Muscle layer of duodenum (tissue), 2 donors: Measurements from ENCODE around the gene SLC5A12.
"Not testable (repeated sequence)": the region's sequence is repeated elsewhere in the genome, so short reads cannot be mapped to it uniquely, and the experiment has no call there.

ENCODE experiments used
- H3K27ac ChIP-seq: one replicate; pipeline ENCODE4 v1.7.0; 2013; ENCODE audit warnings: mild to moderate bottlenecking, low read length
- H3K27me3 ChIP-seq: one replicate; pipeline ENCODE4 v1.7.0; 2013; ENCODE audit warnings: low read depth, mild to moderate bottlenecking, control low read depth, low read length
- H3K36me3 ChIP-seq, 2 donors: one replicate each; pipeline ENCODE4 v1.7.0; 2013; ENCODE audit warnings: low read length in 2 of 2, control low read depth in 1 of 2, mild to moderate bottlenecking in 1 of 2; ENCODE audit not compliant: insufficient read depth in 2 of 2, control insufficient read depth in 1 of 2
- H3K4me1 ChIP-seq, 2 donors: one replicate each; pipeline ENCODE4 v1.7.0; 2013; ENCODE audit warnings: low read length in 2 of 2, mild to moderate bottlenecking in 2 of 2, control low read depth in 1 of 2, moderate library complexity in 1 of 2; ENCODE audit not compliant: insufficient read depth in 2 of 2, control insufficient read depth in 1 of 2
- H3K4me3 ChIP-seq, 2 donors: one replicate each; pipeline ENCODE4 v1.7.0; 2013; ENCODE audit warnings: low read length in 2 of 2, low read depth in 1 of 2, mild to moderate bottlenecking in 1 of 2
- H3K9me3 ChIP-seq, 2 donors: one replicate each; pipeline ENCODE4 v1.7.0; 2013; ENCODE audit warnings: low read length in 2 of 2, control low read depth in 1 of 2, mild to moderate bottlenecking in 1 of 2; ENCODE audit not compliant: control insufficient read depth in 1 of 2
- donor health status: healthy.

Gene SLC5A12

DNA sequence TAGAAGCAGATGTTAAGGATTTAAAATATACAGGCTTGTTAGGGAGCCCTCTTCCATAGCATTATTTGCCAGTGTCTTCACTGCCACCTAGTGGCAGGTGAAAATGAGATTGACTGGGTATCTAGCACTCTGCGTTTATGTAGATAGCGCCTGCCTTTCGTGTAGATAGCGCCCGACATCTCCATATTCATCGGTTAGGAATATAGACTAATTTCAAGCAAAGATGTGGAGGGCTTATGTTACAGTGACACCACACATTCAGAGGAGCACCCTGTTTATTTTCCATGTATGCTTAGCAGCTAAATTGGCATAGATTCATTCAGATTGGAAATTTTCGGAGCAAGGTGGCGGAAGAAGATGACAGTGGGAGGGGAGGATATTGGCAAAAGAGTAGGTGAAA lies 72.0 kb downstream of the SLC5A12 start:
- no peaks in the 10 kb centered on the region for H3K36me3 ChIP-seq
- no peaks in the 10 kb centered on the region for H3K9me3 ChIP-seq
- no peaks in the 10 kb centered on the region for H3K27me3 ChIP-seq
- H3K27ac ChIP-seq, result no peak overlapping the region
- no peaks in the 10 kb centered on the region for H3K4me1 ChIP-seq
- H3K4me3 ChIP-seq, result no peak overlapping the region

DNA sequence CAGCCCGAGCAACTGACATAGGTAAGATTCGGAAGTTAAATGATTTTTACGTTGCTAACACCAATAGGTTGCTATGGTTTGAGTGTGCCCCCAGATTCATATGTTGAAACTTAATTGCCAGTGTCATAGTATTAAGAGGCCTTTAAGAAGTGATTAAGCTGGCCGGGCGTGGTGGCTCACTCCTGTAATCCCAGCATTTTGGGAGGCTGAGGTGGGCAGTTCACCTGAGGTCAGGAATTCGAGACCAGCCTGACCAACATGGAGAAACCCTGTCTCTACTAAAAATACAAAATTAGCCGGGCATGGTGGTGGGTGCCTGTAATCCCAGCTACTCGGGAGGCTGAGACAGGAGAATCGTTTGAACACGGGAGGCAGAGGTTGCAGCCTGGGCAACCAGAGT lies 78.5 kb downstream of the SLC5A12 start:
- H3K36me3 ChIP-seq, H3K27ac ChIP-seq, H3K4me1 ChIP-seq, H3K9me3 ChIP-seq, H3K4me3 ChIP-seq, H3K27me3 ChIP-seq: not testable (repeated sequence)

DNA sequence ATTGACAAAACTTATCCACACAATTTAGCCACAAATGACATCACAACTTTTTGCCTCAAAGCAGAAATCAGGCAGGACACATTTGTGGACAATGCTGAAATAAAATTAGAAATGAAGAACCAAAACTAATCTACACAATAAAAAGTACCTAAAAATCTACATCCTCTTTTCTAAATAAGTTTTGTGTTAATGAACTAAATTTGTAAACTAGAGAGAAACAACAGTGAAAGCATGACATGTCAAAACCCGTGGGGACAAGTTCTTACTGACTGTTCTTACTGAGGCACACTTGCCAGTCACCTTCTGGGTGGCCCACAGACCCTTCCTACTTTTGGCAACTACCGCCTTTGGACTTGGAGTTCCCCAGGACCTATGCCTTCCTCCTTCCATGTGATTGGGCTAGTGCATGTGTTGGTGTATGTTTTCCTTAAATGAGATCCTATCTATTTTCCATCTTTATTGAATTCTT lies 89.1 kb downstream of the SLC5A12 start:
- Histone ChIP-seq H3K27ac (no peak overlapping the region), H3K9me3 (no peaks in the 10 kb centered on the region), H3K36me3 (no peaks in the 10 kb centered on the region), H3K4me3 (no peak overlapping the region), H3K27me3 (no peaks in the 10 kb centered on the region), H3K4me1 (no peaks in the 10 kb centered on the region)

DNA sequence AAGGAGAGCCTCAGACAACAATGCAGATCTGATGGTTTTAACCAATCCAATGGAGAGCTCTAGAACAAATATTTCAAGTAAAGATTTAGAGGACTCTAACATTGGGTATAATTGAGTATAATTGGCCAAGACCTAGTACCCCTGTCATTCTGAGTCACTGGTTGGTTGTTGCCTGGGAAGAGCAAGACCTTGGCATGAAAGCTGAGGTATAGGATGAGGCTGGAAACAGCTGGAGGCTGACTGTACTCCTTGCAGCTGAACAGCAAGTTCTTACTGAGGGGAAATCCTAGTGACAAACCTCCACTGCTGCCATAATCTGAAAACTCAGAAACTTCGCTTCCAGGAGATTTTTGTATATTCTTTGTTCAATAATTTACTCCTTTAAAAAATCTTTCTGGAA lies 95.5 kb downstream of the SLC5A12 start:
- Histone ChIP-seq H3K27me3 (no peaks in the 10 kb centered on the region), H3K36me3 (no peaks in the 10 kb centered on the region), H3K4me3 (no peak overlapping the region), H3K9me3 (no peaks in the 10 kb centered on the region), H3K27ac (no peak overlapping the region), H3K4me1 (no peaks in the 10 kb centered on the region)

DNA sequence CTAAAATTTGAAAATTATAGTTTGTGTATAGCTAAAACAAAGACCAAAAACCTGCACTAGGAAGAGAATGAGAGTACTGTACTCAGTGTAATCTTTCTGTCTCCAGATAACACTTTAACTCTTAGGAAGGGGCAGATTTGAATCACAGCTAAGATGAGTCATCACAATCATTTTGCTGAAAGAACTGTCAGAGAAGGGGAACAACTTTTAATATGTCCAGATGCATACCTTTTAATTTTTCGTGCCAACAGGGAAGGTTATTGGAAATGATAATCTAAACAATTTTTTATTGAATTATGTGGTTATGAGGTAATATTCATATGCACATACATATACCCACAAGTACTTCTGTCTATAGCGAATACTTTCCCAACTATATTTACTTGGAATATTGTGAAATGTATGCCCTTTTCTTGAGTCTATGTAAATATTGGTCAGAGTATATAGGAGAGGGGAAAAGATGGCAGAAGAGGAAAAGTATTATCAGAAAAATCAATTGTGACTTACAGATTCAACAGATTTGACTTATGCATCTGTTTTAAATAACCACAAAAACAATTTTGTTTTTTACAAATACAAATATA lies 98.7 kb downstream of the SLC5A12 start:
- H3K9me3 ChIP-seq, result no peaks in the 10 kb centered on the region
- no peaks in the 10 kb centered on the region for H3K36me3 ChIP-seq
- H3K4me1 ChIP-seq, result no peaks in the 10 kb centered on the region
- no peaks in the 10 kb centered on the region for H3K27me3 ChIP-seq
- no peak overlapping the region for H3K27ac ChIP-seq
- no peak overlapping the region for H3K4me3 ChIP-seq

DNA sequence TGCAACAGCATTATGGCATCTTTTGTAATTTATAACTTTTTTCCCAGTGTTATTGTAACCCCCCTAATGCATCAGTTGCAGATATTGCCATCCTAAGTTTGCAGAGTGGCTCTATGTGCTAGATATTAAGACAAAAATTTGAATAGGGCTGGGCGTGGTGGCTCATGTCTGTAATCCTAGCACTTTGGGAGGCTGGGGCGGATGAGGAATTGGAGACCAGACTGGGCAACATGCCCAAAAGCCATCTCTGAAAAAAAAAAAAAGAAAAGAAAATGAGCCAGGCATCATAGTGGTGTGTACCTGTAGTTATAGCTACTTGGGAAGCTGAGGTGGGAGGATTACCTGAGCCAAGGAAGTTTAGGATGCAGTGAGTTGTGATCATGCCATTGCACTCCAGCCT lies 99.7 kb downstream of the SLC5A12 start:
- Histone ChIP-seq H3K27ac (no peak overlapping the region), H3K27me3 (no peaks in the 10 kb centered on the region), H3K4me3 (no peak overlapping the region), H3K4me1 (no peaks in the 10 kb centered on the region), H3K9me3 (no peaks in the 10 kb centered on the region), H3K36me3 (no peaks in the 10 kb centered on the region)

DNA sequence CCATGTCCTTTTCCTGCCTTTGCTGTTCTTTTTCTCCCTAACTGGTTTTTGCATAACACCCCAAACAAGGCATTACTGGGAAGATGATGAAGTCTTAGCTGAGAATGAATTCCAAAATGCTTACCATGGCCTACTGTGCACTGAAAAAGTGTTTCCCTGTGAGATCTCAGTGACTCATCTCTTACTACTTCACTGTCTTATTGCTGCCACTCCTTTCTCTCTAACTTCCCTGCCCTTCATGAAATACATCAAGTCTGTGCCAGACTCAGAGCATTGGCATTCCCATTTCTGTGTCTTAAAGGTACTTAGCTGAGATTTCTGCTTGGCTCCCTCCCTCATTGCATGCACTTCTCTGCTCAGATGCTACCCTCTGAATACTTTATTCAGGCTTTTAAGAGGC lies 100.7 kb downstream of the SLC5A12 start:
- no peak overlapping the region for H3K4me3 ChIP-seq
- H3K36me3 ChIP-seq, result no peaks in the 10 kb centered on the region
- H3K4me1 ChIP-seq, result no peaks in the 10 kb centered on the region
- no peaks in the 10 kb centered on the region for H3K9me3 ChIP-seq
- H3K27me3 ChIP-seq, result no peaks in the 10 kb centered on the region
- H3K27ac ChIP-seq, result no peak overlapping the region

DNA sequence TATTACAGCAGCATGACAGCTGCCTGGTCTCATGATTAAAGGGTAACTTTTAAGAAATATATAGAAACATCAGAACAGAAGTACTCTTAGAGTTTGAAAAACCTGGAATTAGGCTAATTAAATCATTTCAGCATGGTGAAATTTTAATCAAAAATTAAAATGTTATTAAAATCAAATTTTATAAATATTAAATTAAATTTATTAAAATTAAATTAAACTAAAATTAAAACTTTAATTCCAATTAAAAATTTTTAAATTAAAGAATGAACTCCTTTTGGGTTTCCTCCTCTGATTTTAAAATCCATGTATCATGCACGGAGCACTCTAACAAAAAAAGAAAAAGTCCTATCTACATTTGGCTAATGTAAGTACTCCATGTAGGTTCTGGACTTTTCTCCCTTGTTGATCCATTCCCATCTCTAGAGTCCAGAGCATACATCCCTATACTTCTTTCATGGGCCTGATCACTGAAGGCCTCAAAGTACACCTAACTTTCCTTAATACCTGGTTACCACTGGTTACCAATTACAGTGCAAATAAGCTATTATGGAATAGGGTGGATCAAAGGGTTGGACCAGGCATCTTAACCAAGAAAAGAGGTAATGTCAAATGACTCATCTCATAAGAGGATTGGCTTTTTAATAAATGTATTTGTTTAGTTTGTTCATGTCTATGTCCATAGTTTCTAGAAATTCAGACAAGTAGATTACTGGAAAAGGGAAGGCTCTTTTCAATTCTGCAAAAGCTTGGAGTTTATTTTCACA lies 101.4 kb downstream of the SLC5A12 start:
- Histone ChIP-seq H3K4me3 (no peak overlapping the region), H3K9me3 (no peaks in the 10 kb centered on the region), H3K27ac (no peak overlapping the region), H3K36me3 (no peaks in the 10 kb centered on the region), H3K27me3 (no peaks in the 10 kb centered on the region), H3K4me1 (no peaks in the 10 kb centered on the region)

DNA sequence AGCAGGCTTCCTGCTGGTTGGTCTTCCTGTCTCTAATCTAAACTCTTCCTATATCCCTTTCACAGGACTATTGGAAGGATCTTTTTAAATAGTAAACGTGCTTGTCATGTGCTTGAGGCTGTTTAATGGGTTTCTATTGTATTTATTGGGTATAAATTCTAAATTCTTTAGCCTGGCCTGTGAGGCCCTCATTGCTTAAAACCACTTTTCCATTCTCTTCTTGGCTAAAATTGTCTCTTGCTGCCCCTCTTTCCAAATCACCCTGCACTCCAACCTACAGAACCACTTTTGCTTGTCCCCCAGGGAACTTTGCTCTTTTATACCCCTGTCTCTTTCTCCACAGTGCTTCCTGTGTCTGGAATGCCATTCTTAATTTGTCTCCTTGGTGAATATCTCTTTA lies 103.4 kb downstream of the SLC5A12 start:
- Histone ChIP-seq H3K4me1 (no peaks in the 10 kb centered on the region), H3K4me3 (no peak overlapping the region), H3K36me3 (no peaks in the 10 kb centered on the region), H3K9me3 (peaks cover 0 to 3% of the 10 kb centered on the region in 2 donors), H3K27ac (no peak overlapping the region), H3K27me3 (no peaks in the 10 kb centered on the region)
